HEK293 (cell line): ENCODE measurements around the gene INPP5A.

Experiments
- CTCF ChIA-PET: fragments of 350-600 bp; formaldehyde crosslinking; extraction: SDS; loops from one replicate; lab custom pipeline; 2021; ENCODE audit warnings: antibody characterized with exemption; lab: Yijun Ruan, JAX
- POLR2A ChIA-PET: fragments of 300-600 bp; formaldehyde crosslinking; extraction: SDS; loops from one replicate; lab custom pipeline; 2020; ENCODE audit warnings: antibody characterized with exemption, inconsistent platforms; lab: Yijun Ruan, JAX
- H3K27ac ChIP-seq: fragments of 200-500 bp; sonication (Bioruptor generic); 2 replicates; pipeline ENCODE4 v1.5.1; 2014; ENCODE audit warnings: low read depth, low read length, control low read depth, inconsistent platforms; ENCODE audit errors: extremely low read depth
- H3K36me3 ChIP-seq, 2 experiments: fragments of 200-500 bp in 1 of 2; sonication (Bioruptor generic) in 1 of 2; 1 replicate in 1 of 2; 2 replicates in 1 of 2; pipeline ENCODE4 v1.5.1; 2014 to 2017; ENCODE audit warnings: inconsistent platforms in 2 of 2, low read length in 2 of 2; ENCODE audit not compliant: control insufficient read depth in 2 of 2, insufficient read depth in 1 of 2
- H3K4me1 ChIP-seq: fragments of 200-500 bp; sonication (Bioruptor generic); 2 replicates; pipeline ENCODE4 v1.5.1; 2014; ENCODE audit warnings: mild to moderate bottlenecking, low read length, inconsistent platforms; ENCODE audit not compliant: control insufficient read depth, insufficient read depth
- H3K4me3 ChIP-seq: 2 replicates; pipeline ENCODE4 v1.5.1; 2011; ENCODE audit warnings: low read depth, mild to moderate bottlenecking, control low read depth, low read length, moderate library complexity
- H3K9me3 ChIP-seq: fragments of 200-500 bp; sonication (Bioruptor generic); 2 replicates; pipeline ENCODE4 v1.5.1; 2014; ENCODE audit warnings: low read depth, low read length, inconsistent platforms; ENCODE audit not compliant: control insufficient read depth, insufficient read depth
- CTCF ChIP-seq: fragments of 450-650 bp; formaldehyde crosslinking; IDR thresholded peaks from 2 replicates; pipeline ENCODE4 v1.5.1; 2016; ENCODE audit warnings: missing biosample characterization, missing genetic modification characterization
- HOXD13 ChIP-seq: sonication (generic); formaldehyde crosslinking; IDR thresholded peaks from 2 replicates; pipeline ENCODE4 v1.8.0; 2022; ENCODE audit warnings: missing genetic modification reagents, borderline replicate concordance
- IKZF3 ChIP-seq: fragments of 450-650 bp; IDR thresholded peaks from 2 replicates; pipeline ENCODE4 v1.5.0; 2018; ENCODE audit warnings: missing biosample characterization, mild to moderate bottlenecking, missing genetic modification characterization, moderate library complexity
- KLF1 ChIP-seq: fragments of 450-650 bp; formaldehyde crosslinking; IDR thresholded peaks from 2 replicates; pipeline ENCODE4 v1.5.1; 2016; ENCODE audit warnings: missing biosample characterization, missing genetic modification characterization
- KLF10 ChIP-seq: fragments of 450-650 bp; IDR thresholded peaks from 2 replicates; pipeline ENCODE4 v1.5.1; 2018; ENCODE audit warnings: missing biosample characterization, mild to moderate bottlenecking, missing genetic modification characterization
- KLF8 ChIP-seq: fragments of 450-650 bp; formaldehyde crosslinking; IDR thresholded peaks from 2 replicates; pipeline ENCODE4 v1.5.1; 2016; ENCODE audit warnings: missing biosample characterization, missing genetic modification characterization
- SP2 ChIP-seq: fragments of 450-650 bp; formaldehyde crosslinking; IDR thresholded peaks from 2 replicates; pipeline ENCODE4 v1.5.1; 2016; ENCODE audit warnings: missing biosample characterization, missing genetic modification characterization
- ZNF132 ChIP-seq: fragments of 450-650 bp; formaldehyde crosslinking; IDR thresholded peaks from 2 replicates; pipeline ENCODE4 v1.5.1; 2017; ENCODE audit warnings: missing biosample characterization, missing genetic modification characterization, borderline replicate concordance
- ZNF175 ChIP-seq: fragments of 450-650 bp; formaldehyde crosslinking; IDR thresholded peaks from 2 replicates; pipeline ENCODE4 v1.5.1; 2016; ENCODE audit warnings: missing biosample characterization, missing genetic modification characterization
- ZNF19 ChIP-seq: fragments of 450-650 bp; formaldehyde crosslinking; IDR thresholded peaks from 2 replicates; pipeline ENCODE4; 2016; ENCODE audit warnings: missing biosample characterization, missing genetic modification characterization, low read depth
- ZNF202 ChIP-seq: fragments of 450-650 bp; formaldehyde crosslinking; IDR thresholded peaks from 2 replicates; pipeline ENCODE4 v1.5.1; 2016; ENCODE audit warnings: missing biosample characterization, missing genetic modification characterization, borderline replicate concordance
- ZNF324 ChIP-seq: fragments of 450-650 bp; formaldehyde crosslinking; IDR thresholded peaks from 2 replicates; pipeline ENCODE4 v1.5.1; 2016; ENCODE audit warnings: missing biosample characterization, missing genetic modification characterization
- ZNF404 ChIP-seq: fragments of 450-650 bp; formaldehyde crosslinking; IDR thresholded peaks from 2 replicates; pipeline ENCODE4 v1.5.1; 2017; ENCODE audit warnings: missing biosample characterization, missing genetic modification characterization
- ZNF449 ChIP-seq: fragments of 450-650 bp; formaldehyde crosslinking; IDR thresholded peaks from 2 replicates; pipeline ENCODE4 v1.5.1; 2017; ENCODE audit warnings: missing biosample characterization, mild to moderate bottlenecking, missing genetic modification characterization, moderate library complexity
- ZNF501 ChIP-seq: fragments of 450-650 bp; formaldehyde crosslinking; IDR thresholded peaks from 2 replicates; pipeline ENCODE4 v1.5.1; 2016; ENCODE audit warnings: missing biosample characterization, missing genetic modification characterization
- ZNF510 ChIP-seq: fragments of 450-650 bp; formaldehyde crosslinking; IDR thresholded peaks from 2 replicates; pipeline ENCODE4 v1.5.1; 2018; ENCODE audit warnings: mild to moderate bottlenecking, missing genetic modification characterization, missing biosample characterization; ENCODE audit not compliant: insufficient replicate concordance
- ZNF514 ChIP-seq: fragments of 450-650 bp; formaldehyde crosslinking; IDR thresholded peaks from 2 replicates; pipeline ENCODE4 v1.5.1; 2016; ENCODE audit warnings: missing biosample characterization, missing genetic modification characterization
- ZNF548 ChIP-seq: fragments of 450-650 bp; formaldehyde crosslinking; IDR thresholded peaks from 2 replicates; pipeline ENCODE4 v1.5.1; 2016; ENCODE audit warnings: missing biosample characterization, missing genetic modification characterization
- ZNF791 ChIP-seq: fragments of 450-650 bp; formaldehyde crosslinking; IDR thresholded peaks from 2 replicates; pipeline ENCODE4 v1.5.1; 2016; ENCODE audit warnings: missing biosample characterization, missing genetic modification characterization
- ZNF843 ChIP-seq: fragments of 450-650 bp; formaldehyde crosslinking; IDR thresholded peaks from 2 replicates; pipeline ENCODE4 v1.5.1; 2016; ENCODE audit warnings: missing biosample characterization, missing genetic modification characterization
- ZSCAN18 ChIP-seq: fragments of 450-650 bp; formaldehyde crosslinking; IDR thresholded peaks from 2 replicates; pipeline ENCODE4 v1.5.1; 2016; ENCODE audit warnings: missing biosample characterization, missing genetic modification characterization
- ZXDB ChIP-seq: fragments of 450-650 bp; formaldehyde crosslinking; IDR thresholded peaks from 2 replicates; pipeline ENCODE4 v1.5.1; 2016; ENCODE audit warnings: missing biosample characterization, missing genetic modification characterization
- TF ChIP-seq, protein P1 (sequence below): fragments of 450-650 bp; formaldehyde crosslinking; IDR thresholded peaks from 2 replicates; pipeline ENCODE4 v1.5.1; 2016; ENCODE audit warnings: missing biosample characterization, missing genetic modification characterization
- TF ChIP-seq, protein P2 (sequence below): sonication (generic); formaldehyde crosslinking; IDR thresholded peaks from 2 replicates; pipeline ENCODE4 v1.8.1; 2022; ENCODE audit warnings: mild to moderate bottlenecking, moderate library complexity, missing genetic modification reagents
- TF ChIP-seq, protein P3 (sequence below): fragments of 450-650 bp; formaldehyde crosslinking; IDR thresholded peaks from 2 replicates; pipeline ENCODE4 v1.5.1; 2017; ENCODE audit warnings: missing biosample characterization, missing genetic modification characterization

Gene INPP5A

GRCh38 chr10:132654121-132654571 lies 116.6 kb downstream of the INPP5A start:
- H3K4me1 ChIP-seq = no peaks in the 10 kb centered on the region
- peaks cover 0 to 4% of the 10 kb centered on the region in 2 experiments; a peak in 1 of 3 replicates for H3K36me3 ChIP-seq
- TF ChIP-seq ZNF132 (tag by site-specific recombination) = no peak
- TF ChIP-seq, protein P1, sequence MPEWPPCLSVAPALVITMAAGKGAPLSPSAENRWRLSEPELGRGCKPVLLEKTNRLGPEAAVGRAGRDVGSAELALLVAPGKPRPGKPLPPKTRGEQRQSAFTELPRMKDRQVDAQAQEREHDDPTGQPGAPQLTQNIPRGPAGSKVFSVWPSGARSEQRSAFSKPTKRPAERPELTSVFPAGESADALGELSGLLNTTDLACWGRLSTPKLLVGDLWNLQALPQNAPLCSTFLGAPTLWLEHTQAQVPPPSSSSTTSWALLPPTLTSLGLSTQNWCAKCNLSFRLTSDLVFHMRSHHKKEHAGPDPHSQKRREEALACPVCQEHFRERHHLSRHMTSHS (tag by site-specific recombination) = no peak
- TF ChIP-seq ZNF843 = no peak
- no peak for TF ChIP-seq KLF8 (tag by site-specific recombination)
- no peak for TF ChIP-seq ZNF548 (tag by site-specific recombination)
- POLR2A ChIA-PET = no interaction called here
- CTCF ChIA-PET = interaction anchor here (0.5 to 3.0 kb wide), 20 partner anchors 9 to 420 kb away, joined by 3 to 24 read pairs (median 3); no protein-coding TSS in a partner anchor
- no peak overlapping the region for H3K4me3 ChIP-seq
- H3K27ac ChIP-seq = no peak overlapping the region
- no peaks in the 10 kb centered on the region for H3K9me3 ChIP-seq

- no peaks in the 10 kb centered on the region for H3K4me1 ChIP-seq
- H3K9me3 ChIP-seq = no peaks in the 10 kb centered on the region
- H3K4me3 ChIP-seq = no peak overlapping the region
- H3K27ac ChIP-seq = no peak overlapping the region
- POLR2A ChIA-PET = no interaction called here
- peaks cover 0 to 12% of the 10 kb centered on the region in 2 experiments; a peak in 1 of 3 replicates for H3K36me3 ChIP-seq
- CTCF ChIA-PET = interaction anchor here (0.6 to 3.0 kb wide), 24 partner anchors 8 to 421 kb away, joined by 3 to 24 read pairs (median 3); no protein-coding TSS in a partner anchor
- TF ChIP-seq CTCF = peak; percentile 90
- TF ChIP-seq, protein P2, sequence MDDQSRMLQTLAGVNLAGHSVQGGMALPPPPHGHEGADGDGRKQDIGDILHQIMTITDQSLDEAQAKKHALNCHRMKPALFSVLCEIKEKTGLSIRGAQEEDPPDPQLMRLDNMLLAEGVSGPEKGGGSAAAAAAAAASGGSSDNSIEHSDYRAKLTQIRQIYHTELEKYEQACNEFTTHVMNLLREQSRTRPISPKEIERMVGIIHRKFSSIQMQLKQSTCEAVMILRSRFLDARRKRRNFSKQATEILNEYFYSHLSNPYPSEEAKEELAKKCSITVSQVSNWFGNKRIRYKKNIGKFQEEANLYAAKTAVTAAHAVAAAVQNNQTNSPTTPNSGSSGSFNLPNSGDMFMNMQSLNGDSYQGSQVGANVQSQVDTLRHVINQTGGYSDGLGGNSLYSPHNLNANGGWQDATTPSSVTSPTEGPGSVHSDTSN (CRISPR knock-in tag) = no peak
- TF ChIP-seq ZNF449 (tag by site-specific recombination) = no peak
- no peak for TF ChIP-seq ZNF404 (tag by site-specific recombination)
- TF ChIP-seq ZNF510 (tag by site-specific recombination) = no peak
- no peak for TF ChIP-seq SP2 (tag by site-specific recombination)
- peak; percentile 24; the same call in 1 of the 2 replicates for TF ChIP-seq KLF1
- TF ChIP-seq ZNF514 (tag by site-specific recombination) = no peak
- no peak for TF ChIP-seq ZNF324
- TF ChIP-seq ZNF791 = no peak
- no peak for TF ChIP-seq IKZF3 (tag by site-specific recombination)
- TF ChIP-seq HOXD13 (CRISPR knock-in tag) = no peak
- TF ChIP-seq ZNF202 (tag by site-specific recombination) = no peak
- TF ChIP-seq ZNF501 = no peak
- no peak for TF ChIP-seq ZNF175 (tag by site-specific recombination)
- no peak for TF ChIP-seq ZNF19
- TF ChIP-seq ZSCAN18 = no peak
- TF ChIP-seq, protein P3, sequence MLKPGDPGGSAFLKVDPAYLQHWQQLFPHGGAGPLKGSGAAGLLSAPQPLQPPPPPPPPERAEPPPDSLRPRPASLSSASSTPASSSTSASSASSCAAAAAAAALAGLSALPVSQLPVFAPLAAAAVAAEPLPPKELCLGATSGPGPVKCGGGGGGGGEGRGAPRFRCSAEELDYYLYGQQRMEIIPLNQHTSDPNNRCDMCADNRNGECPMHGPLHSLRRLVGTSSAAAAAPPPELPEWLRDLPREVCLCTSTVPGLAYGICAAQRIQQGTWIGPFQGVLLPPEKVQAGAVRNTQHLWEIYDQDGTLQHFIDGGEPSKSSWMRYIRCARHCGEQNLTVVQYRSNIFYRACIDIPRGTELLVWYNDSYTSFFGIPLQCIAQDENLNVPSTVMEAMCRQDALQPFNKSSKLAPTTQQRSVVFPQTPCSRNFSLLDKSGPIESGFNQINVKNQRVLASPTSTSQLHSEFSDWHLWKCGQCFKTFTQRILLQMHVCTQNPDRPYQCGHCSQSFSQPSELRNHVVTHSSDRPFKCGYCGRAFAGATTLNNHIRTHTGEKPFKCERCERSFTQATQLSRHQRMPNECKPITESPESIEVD (tag by site-specific recombination) = no peak
- TF ChIP-seq KLF10 (tag by site-specific recombination) = no peak
- no peak for TF ChIP-seq ZXDB
Measured at GRCh38 chr10:132654708-132655661, 117.4 kb downstream of the INPP5A start.
